Measurements from ENCODE around the gene BAD. TPM values are rescaled to one million over a fixed set of nuclear protein-coding genes. Genes with fewer than 3 reads are reported as not detected.
A peak's percentile ranks its signal among the peaks of the same experiment; 100 is the strongest.

The BAD gene
- total and polyA plus RNA-seq, 2 of the 13 experiments (the other 11 are each of a cell fraction or from before 2014, with no cell fraction given): 17.9 to 28.5 TPM

DNA sequence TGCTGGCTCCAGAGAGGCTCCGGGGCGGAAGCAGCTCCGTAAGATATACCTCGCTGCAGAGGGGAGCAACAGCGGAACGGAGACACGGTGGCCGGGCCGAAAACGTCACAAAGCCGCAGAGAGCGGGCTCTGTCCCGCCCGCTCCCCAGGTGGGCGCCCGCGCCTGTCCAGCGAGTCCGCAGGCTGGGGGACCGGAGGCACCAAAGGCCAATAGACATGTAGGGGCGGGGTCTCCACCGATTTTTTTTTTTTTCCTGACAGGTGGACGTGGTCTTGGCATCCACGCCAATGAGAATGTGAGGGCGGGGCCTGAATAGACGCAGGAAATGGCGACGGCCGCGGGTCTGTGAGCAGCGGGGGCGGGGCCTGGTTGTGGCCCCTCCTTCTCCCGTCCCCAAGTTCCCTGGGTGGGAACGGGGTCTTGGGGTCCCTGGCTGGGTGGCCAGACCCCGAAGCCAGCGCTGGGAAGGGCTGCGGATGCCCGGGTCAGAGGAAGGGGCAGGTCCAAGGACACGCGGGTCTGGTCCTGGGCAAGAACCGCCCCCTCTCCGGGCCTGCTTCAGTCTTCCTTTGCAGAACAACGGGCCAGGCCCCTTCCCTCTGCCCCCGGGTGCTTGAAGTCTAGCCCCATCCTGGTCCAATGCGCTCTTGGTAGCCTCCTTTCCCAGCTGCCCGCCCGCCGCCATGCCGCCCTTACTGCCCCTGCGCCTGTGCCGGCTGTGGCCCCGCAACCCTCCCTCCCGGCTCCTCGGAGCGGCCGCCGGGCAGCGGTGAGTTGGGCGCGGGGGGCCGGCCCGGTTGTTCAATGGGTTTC is 54.1 kb downstream of the BAD start, which contains the start of gene DNAJC4 (continued):
- TF ChIP-seq NFAT5 (CRISPR knock-in tag; IDR thresholded peaks at IDR 0.05) (no peak), PHF5A (CRISPR knock-in tag; IDR thresholded peaks at IDR 0.05; ENCODE audit: low read depth, unreplicated experiment) (no peak), GLI4 (CRISPR knock-in tag; IDR thresholded peaks at IDR 0.05; ENCODE audit: borderline replicate concordance) (no peak; the same call in 1 of the 2 replicates), MNT (IDR thresholded peaks at IDR 0.05) (no peak), ERF (CRISPR knock-in tag; IDR thresholded peaks at IDR 0.05) (0 out of 2 replicates have a peak, but pooled peaks have one; percentile 33), ZNF543 (CRISPR knock-in tag; IDR thresholded peaks at IDR 0.05) (no peak), MAX (IDR thresholded peaks at IDR 0.05) (peak; percentile 24), ZFP1 (CRISPR knock-in tag; IDR thresholded peaks at IDR 0.05) (no peak), E2F1 (CRISPR knock-in tag; IDR thresholded peaks at IDR 0.05) (peak; percentile 65; the same call in 1 of the 2 replicates), CTCF (CRISPR knock-in tag; IDR thresholded peaks at IDR 0.05) (no peak; the same call in 1 of the 2 replicates), ISL2 (CRISPR knock-in tag; IDR thresholded peaks at IDR 0.05) (peak; percentile 23; the same call in 1 of the 2 replicates), NFYB (CRISPR knock-in tag; IDR thresholded peaks at IDR 0.05) (peak; percentile 76), ELF1 (CRISPR knock-in tag; IDR thresholded peaks at IDR 0.05) (peak; percentile 43; the same call in 1 of the 2 replicates), GTF2F1 (IDR thresholded peaks at IDR 0.05; ENCODE audit: low read length) (no peak)
- TF ChIP-seq, protein P1, sequence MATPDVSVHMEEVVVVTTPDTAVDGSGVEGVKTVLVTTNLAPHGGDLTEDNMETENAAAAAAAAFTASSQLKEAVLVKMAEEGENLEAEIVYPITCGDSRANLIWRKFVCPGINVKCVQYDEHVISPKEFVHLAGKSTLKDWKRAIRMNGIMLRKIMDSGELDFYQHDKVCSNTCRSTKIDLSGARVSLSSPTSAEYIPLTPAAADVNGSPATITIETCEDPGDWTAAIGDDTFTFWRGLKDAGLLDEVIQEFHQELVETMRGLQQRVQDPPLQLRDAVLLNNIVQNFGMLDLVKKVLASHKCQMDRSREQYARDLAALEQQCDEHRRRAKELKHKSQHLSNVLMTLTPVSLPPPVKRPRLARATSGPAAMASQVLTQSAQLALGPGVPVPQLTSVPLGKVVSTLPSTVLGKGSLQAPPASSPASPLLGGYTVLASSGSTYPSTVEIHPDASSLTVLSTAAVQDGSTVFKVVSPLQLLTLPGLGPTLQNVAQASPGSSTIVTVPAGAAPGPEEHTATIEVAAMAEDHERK (CRISPR knock-in tag; IDR thresholded peaks at IDR 0.05; ENCODE audit: low read depth): no peak
- TF ChIP-seq, protein P2, sequence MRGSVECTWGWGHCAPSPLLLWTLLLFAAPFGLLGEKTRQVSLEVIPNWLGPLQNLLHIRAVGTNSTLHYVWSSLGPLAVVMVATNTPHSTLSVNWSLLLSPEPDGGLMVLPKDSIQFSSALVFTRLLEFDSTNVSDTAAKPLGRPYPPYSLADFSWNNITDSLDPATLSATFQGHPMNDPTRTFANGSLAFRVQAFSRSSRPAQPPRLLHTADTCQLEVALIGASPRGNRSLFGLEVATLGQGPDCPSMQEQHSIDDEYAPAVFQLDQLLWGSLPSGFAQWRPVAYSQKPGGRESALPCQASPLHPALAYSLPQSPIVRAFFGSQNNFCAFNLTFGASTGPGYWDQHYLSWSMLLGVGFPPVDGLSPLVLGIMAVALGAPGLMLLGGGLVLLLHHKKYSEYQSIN (CRISPR knock-in tag; IDR thresholded peaks at IDR 0.05; ENCODE audit: borderline replicate concordance): no peak
